ENCODE data around the gene CD79A. TPM values are rescaled to one million over a fixed set of nuclear protein-coding genes. Genes with fewer than 3 reads are reported as not detected.

The CD79A gene
- total RNA-seq, 1 donor: 0.09 TPM

- no peak for TF ChIP-seq CTCF (IDR thresholded peaks at IDR 0.05; ENCODE audit: insufficient read depth, low read length)
- no peak for DNase-seq (ENCODE audit: low read depth)
- no peak overlapping the region for H3K4me3 ChIP-seq (ENCODE audit: low read depth, low read length)
Measured at GRCh38 chr19:41905273-41906002, 28.4 kb downstream of the CD79A start.

- no peak for DNase-seq (ENCODE audit: low read depth)
- no peak overlapping the region for H3K4me3 ChIP-seq (ENCODE audit: low read depth, low read length)
- TF ChIP-seq CTCF (IDR thresholded peaks at IDR 0.05; ENCODE audit: insufficient read depth, low read length): no peak
Measured at GRCh38 chr19:41906271-41906670, 29.2 kb downstream of the CD79A start.

- DNase-seq (ENCODE audit: low read depth): no peak
- no peak overlapping the region for H3K4me3 ChIP-seq (ENCODE audit: low read depth, low read length)
- TF ChIP-seq CTCF (IDR thresholded peaks at IDR 0.05; ENCODE audit: insufficient read depth, low read length): no peak
Measured at GRCh38 chr19:41906916-41907680, 30.0 kb downstream of the CD79A start.

- no peak overlapping the region for H3K4me3 ChIP-seq (ENCODE audit: low read depth, low read length)
- no peak for TF ChIP-seq CTCF (IDR thresholded peaks at IDR 0.05; ENCODE audit: insufficient read depth, low read length)
- DNase-seq (ENCODE audit: low read depth): no peak
Measured at GRCh38 chr19:41907994-41908615, 31.0 kb downstream of the CD79A start.

GRCh38 chr19:41908724-41909464 is 31.8 kb downstream of the CD79A start:
- no peak for TF ChIP-seq CTCF (IDR thresholded peaks at IDR 0.05; ENCODE audit: insufficient read depth, low read length)
- no peak for DNase-seq (ENCODE audit: low read depth)
- no peak overlapping the region for H3K4me3 ChIP-seq (ENCODE audit: low read depth, low read length)

GRCh38 chr19:41909706-41910105 is 32.6 kb downstream of the CD79A start:
- no peak for TF ChIP-seq CTCF (IDR thresholded peaks at IDR 0.05; ENCODE audit: insufficient read depth, low read length)
- no peak for DNase-seq (ENCODE audit: low read depth)
- H3K4me3 ChIP-seq (ENCODE audit: low read depth, low read length): no peak overlapping the region

Data from fibroblast of the aortic adventitia (primary cell).